ENCODE results near the gene SDHAF4. TPM values are rescaled to one million over a fixed set of nuclear protein-coding genes. Genes with fewer than 3 reads are reported as not detected.

SDHAF4 gene
- total RNA-seq, 2 donors from 2014 or later: 3.0 to 7.3 TPM

DNA sequence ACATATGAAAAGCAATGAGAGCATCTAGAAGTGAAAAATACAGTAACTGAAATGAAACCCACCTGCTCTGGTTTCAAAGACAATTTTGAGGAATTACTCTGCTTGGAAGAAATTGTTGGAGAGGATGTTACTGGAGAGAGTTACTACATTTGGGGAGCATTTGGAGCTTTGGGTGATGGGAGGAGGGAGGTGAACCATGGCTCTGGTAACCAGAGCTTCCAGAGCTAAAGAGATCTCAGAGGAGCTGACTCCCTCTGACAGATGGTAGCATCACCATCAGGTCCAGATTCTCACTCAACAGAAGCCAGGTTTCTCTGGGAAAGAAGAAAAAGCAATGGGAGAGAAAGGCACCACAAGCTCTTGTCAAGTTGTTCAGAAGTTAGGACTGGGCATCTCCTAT lies 58.7 kb downstream of the SDHAF4 start:
- no peak for DNase-seq
- Histone ChIP-seq H3K27me3 (no peaks in the 10 kb centered on the region), H3K36me3 (replicated peaks in 1 of 2; ENCODE audit: insufficient read depth in 1 of 2, low read depth in 2 of 2) (no peaks in the 10 kb centered on the region), H3K4me1 (no peaks in the 10 kb centered on the region), H3K4me3 (no peak overlapping the region), H3K9me3 (no peaks in the 10 kb centered on the region), H3K27ac (no peak overlapping the region)
- ATAC-seq: no peak
- TF ChIP-seq POLR2A (IDR thresholded peaks at IDR 0.05): no peak
- TF ChIP-seq, protein P1, sequence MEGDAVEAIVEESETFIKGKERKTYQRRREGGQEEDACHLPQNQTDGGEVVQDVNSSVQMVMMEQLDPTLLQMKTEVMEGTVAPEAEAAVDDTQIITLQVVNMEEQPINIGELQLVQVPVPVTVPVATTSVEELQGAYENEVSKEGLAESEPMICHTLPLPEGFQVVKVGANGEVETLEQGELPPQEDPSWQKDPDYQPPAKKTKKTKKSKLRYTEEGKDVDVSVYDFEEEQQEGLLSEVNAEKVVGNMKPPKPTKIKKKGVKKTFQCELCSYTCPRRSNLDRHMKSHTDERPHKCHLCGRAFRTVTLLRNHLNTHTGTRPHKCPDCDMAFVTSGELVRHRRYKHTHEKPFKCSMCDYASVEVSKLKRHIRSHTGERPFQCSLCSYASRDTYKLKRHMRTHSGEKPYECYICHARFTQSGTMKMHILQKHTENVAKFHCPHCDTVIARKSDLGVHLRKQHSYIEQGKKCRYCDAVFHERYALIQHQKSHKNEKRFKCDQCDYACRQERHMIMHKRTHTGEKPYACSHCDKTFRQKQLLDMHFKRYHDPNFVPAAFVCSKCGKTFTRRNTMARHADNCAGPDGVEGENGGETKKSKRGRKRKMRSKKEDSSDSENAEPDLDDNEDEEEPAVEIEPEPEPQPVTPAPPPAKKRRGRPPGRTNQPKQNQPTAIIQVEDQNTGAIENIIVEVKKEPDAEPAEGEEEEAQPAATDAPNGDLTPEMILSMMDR (IDR thresholded peaks at IDR 0.05): no peak
- intact Hi-C loops (cut with DNase I): no loop called here

DNA sequence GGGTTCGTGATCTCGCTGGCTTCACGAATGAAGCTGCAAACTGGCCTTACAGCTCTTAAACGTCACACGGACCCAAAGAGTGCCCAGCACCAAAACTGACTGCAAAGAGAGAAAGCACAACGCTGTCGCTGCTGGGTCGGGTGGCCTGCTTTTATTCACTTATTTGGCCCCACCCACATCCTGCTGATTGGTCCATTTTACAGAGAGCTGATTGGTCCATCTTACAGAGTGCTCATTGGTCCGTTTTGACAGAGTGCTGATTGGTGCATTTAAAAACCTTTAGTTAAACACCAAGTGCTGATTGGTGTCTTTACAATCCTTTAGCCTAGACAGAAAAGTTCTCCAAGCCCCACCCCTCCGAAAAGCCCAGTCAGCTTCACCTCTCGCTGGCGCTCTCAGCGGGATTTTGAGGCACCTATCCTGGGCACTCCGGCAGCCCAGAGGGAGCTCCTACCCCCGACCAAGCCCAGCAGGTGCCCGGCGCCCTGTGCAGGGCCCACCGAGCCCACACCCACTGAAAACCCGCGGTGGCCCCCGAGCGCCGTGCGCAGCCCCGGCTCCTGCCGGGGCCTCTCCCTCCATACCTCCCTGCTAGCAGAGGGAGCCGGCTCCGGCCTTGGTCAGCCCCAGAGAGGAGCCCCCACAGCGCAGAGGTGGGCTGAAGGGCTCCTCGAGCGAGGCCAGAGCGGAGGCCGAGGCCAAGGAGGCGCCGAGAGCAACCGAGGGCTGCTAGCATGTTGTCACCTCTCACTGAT lies 60.9 kb downstream of the SDHAF4 start:
- intact Hi-C loops (cut with DNase I): no loop called here
- no peak overlapping the region for H3K4me3 ChIP-seq
- H3K9me3 ChIP-seq: no peaks in the 10 kb centered on the region
- no peaks in the 10 kb centered on the region for H3K4me1 ChIP-seq
- no peak for TF ChIP-seq POLR2A (IDR thresholded peaks at IDR 0.05)
- TF ChIP-seq, protein P1 (IDR thresholded peaks at IDR 0.05): no peak
- H3K27me3 ChIP-seq: no peaks in the 10 kb centered on the region
- no peak overlapping the region for H3K27ac ChIP-seq
- DNase-seq (no peak), ATAC-seq (no peak)
- WGBS, 2 donors: 90 to 94% methylated on average over 27 to 36 of the region's 36 CpGs
- no peaks in the 10 kb centered on the region for H3K36me3 ChIP-seq (replicated peaks in 1 of 2; ENCODE audit: insufficient read depth in 1 of 2, low read depth in 2 of 2)

DNA sequence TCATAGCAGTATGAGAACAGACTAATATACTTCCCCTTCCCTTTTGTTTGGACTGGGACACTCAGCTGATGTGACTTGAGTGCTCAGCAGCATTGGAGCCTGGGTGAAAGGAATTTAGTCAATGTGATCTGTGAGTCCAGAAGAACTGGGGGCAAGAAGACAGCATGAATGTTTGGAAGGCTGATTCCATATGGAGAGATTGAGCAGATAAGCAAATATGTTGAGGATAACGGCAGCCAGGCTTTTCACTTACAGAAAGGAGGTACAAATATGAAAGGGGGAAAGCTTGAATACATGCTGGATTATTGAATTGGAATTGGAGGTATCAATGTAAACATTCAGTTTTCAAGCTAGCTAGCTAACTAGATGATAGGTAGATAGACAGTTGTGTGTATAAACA lies 63.2 kb downstream of the SDHAF4 start:
- WGBS, 2 donors: 52 to 55% methylated on average over 1 of the region's 1 CpG
- intact Hi-C loops (cut with DNase I): no loop called here
- no peak for TF ChIP-seq POLR2A (IDR thresholded peaks at IDR 0.05)
- TF ChIP-seq, protein P1 (IDR thresholded peaks at IDR 0.05): no peak
- Histone ChIP-seq H3K36me3 (replicated peaks in 1 of 2; ENCODE audit: insufficient read depth in 1 of 2, low read depth in 2 of 2) (no peaks in the 10 kb centered on the region), H3K9me3 (no peaks in the 10 kb centered on the region), H3K4me3 (no peak overlapping the region), H3K4me1 (no peaks in the 10 kb centered on the region), H3K27ac (no peak overlapping the region), H3K27me3 (no peaks in the 10 kb centered on the region)
- no peak for DNase-seq
- ATAC-seq: no peak

DNA sequence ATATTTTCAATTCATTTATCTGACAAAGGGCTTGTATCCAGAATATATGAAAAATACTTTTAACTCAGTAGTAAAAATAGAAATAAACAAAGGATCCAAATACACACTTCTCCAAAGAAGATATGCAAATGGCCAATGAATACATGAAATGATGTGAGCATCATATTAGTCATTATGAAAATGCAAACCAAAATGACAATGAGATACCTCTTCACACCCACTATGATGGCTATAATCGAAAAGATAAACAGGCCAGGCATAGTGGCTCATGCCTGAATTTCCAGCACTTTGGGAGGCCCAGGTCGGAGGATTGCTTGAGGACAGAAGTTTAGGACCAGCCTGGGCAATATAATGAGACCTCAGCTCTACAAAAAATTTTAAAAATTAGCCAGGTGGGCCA lies 67.1 kb downstream of the SDHAF4 start:
- H3K27me3 ChIP-seq: no peaks in the 10 kb centered on the region
- H3K27ac ChIP-seq: no peak overlapping the region
- no peaks in the 10 kb centered on the region for H3K9me3 ChIP-seq
- no peaks in the 10 kb centered on the region for H3K36me3 ChIP-seq (replicated peaks in 1 of 2; ENCODE audit: insufficient read depth in 1 of 2, low read depth in 2 of 2)
- no peaks in the 10 kb centered on the region for H3K4me1 ChIP-seq
- TF ChIP-seq, protein P1 (IDR thresholded peaks at IDR 0.05): no peak
- TF ChIP-seq POLR2A (IDR thresholded peaks at IDR 0.05): no peak
- WGBS, 2 donors: 57 to 76% methylated on average over 2 of the region's 2 CpGs
- intact Hi-C loops (cut with DNase I): no loop called here
- no peak overlapping the region for H3K4me3 ChIP-seq
- ATAC-seq (no peak), DNase-seq (no peak)

DNA sequence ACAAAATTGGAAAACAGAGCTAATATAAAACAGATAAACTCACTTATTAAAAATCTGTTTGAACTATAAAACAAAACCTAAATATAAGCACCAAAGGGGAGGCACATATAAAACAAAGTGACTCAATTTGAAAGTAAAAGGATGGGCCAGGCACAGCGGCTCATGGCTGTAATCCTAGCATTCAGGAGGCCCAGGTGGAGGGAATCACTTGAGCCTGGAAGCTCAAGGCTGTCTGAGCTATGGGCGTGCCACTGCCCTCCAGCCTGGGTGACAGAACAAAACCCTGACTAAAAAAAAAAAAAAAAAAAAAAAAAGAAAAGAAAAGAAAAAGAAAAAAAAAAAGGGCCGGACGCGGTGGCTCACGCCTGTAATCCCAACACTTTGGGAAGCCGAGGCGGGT lies 69.9 kb downstream of the SDHAF4 start:
- Histone ChIP-seq H3K4me3 (no peak overlapping the region), H3K36me3 (replicated peaks in 1 of 2; ENCODE audit: insufficient read depth in 1 of 2, low read depth in 2 of 2) (no peaks in the 10 kb centered on the region), H3K27ac (no peak overlapping the region), H3K4me1 (no peaks in the 10 kb centered on the region), H3K9me3 (no peaks in the 10 kb centered on the region), H3K27me3 (no peaks in the 10 kb centered on the region)
- WGBS, 2 donors: 86 to 97% methylated on average over 6 to 8 of the region's 8 CpGs
- DNase-seq (no peak), ATAC-seq (no peak)
- intact Hi-C loops (cut with DNase I): no loop called here
- TF ChIP-seq, protein P1 (IDR thresholded peaks at IDR 0.05): no peak
- no peak for TF ChIP-seq POLR2A (IDR thresholded peaks at IDR 0.05)

Data from body of pancreas (tissue), 4 donors.